Stimulated activated CD4-positive, alpha-beta T cell treated with anti-CD3 and anti-CD28 coated beads, TNF-alpha, amount 100 ng/mL, for 4 hours (primary cell): ENCODE results near the gene SLC9C2.
"Not testable (repeated sequence)": the region's sequence is repeated elsewhere in the genome, so short reads cannot be mapped to it uniquely, and the experiment has no call there.

Experiments used
- DNase-seq, 3 experiments: peaks; one replicate each; pipeline ENCODE4 v3.0.0-alpha.2; 2020; ENCODE audit warnings: low read depth in 3 of 3

SLC9C2 gene

DNA sequence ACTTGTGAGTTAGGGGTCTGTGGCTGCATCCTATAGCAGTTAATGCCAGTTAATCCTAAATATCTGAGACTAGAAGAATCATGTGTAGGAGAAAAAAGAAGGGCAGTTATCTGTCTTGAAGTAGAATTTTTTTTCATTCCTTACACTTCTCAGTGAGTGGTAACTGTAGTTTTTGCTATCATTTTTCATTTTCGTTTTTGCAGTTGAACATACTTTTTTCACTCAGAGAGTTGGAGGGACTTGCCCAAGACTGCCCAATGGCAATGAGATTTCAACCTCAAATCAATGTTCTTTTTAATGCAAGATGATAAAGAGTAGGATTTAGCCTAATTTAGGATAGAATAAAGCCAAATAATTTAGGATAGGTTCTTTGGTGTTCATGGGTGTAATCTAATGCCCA, 120.2 kb downstream of the SLC9C2 start:
- no peak for DNase-seq

DNA sequence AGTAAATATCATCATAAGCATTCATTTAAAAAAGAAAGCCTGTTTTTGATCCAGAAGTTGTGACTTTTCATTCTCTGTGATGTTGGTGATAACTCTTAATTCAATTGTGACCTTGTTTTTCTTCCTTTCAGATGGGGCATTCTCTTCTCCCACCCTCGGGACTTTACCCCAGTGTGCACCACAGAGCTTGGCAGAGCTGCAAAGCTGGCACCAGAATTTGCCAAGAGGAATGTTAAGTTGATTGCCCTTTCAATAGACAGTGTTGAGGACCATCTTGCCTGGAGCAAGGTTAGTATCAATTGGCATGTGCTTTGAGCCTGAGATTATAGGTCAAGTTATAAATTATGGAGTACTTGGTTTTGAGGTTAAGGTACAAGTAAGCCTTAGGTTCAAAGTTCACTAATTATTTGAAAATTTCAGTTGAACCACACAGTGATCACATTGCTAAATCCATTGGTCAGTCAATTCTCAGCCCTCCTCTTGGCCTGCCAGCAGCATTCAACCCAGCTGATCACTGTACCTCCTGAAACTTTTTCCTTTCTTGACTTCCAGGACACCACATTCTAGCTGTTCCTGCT, 121.6 kb downstream of the SLC9C2 start:
- DNase-seq: no peak

DNA sequence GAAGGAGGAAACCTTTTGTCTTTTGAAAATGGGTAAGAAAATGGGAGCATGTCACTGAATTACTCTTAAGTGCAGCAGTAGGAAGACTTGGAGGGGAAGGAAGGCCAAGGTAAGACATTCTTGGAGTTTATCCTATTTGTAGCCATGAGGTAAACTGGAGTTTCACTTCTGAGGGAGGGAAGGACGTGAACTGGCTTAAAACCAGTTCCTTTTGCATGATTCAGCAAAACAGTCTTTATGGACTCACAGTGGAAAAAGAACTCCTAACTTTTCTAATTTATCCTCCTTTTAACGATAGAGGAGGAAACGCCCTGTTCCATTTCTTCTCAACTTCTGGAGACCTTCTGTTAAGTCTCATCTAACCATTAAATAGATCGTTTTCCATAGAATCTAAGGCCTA, 123.2 kb downstream of the SLC9C2 start:
- no peak for DNase-seq

DNA sequence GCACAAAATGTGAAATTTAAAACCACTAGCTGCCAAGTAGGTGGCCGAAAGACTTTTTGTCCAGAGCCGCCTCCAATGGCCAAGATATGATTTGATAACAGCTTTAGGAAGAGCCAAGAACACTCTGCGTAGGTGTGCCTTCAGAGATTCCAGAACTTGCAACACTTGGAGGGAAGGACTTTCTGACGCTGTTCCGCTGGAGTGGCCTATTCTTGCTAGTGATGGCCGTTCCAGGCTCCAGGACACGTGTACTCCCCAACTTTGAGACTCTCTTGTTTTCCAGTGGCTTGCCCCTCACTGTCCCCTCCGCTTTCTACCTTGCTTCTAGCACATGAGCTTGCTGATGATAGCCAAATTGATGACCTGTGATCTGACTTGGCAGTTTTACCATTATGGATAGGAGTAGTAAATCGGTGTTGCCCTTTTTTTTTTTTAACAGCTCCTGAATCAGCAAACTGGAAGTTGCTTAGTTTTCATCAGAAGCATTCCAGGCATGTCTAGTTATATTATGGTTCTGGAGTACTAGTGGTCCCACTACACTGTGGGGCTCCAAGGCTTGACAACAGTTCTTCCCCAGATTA, 124.7 kb downstream of the SLC9C2 start:
- DNase-seq: no peak

DNA sequence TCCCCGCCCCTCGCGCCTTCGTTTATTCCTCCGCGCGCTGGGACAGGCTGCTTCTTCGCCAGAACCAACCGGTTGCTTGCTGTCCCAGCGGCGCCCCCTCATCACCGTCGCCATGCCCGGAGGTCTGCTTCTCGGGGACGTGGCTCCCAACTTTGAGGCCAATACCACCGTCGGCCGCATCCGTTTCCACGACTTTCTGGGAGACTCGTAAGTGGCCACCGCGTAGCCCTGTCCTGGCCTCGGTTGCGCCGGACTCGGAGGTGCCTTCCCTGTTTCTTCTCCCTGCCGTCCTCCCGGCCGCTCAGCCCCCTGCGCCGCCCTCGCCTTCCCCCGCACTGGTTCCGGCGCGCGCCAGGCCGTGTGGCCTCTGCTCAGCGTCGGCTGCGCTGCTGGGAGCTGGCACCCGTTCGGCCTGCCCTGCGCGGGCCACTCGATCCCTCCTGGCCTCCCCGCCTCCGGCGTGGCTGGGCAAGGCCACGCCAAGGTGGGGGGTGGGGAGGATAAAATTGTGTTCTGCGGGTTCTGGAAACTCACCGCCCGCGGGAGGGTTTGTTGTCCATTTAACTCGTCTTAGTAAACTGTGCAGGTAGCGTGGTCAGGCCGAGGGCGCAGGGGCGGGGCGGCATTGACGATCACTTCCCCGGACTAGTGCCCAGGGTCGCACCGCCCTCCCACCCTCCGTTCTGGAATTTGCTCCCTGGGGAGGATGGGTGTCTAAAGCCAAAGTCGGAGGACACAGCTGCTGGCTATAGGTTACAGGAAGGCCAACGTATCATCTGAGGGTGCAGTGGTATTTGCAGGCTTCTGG, 125.4 kb downstream of the SLC9C2 start, which contains the start of gene PRDX6:
Gene PRDX6 (plus strand): TSS at position 50 of the 808 bp plus-strand sequence. CDS start 63 bp downstream, at position 113.
- peak in 2 of 3 experiments; percentile 70 to 75 for DNase-seq

DNA sequence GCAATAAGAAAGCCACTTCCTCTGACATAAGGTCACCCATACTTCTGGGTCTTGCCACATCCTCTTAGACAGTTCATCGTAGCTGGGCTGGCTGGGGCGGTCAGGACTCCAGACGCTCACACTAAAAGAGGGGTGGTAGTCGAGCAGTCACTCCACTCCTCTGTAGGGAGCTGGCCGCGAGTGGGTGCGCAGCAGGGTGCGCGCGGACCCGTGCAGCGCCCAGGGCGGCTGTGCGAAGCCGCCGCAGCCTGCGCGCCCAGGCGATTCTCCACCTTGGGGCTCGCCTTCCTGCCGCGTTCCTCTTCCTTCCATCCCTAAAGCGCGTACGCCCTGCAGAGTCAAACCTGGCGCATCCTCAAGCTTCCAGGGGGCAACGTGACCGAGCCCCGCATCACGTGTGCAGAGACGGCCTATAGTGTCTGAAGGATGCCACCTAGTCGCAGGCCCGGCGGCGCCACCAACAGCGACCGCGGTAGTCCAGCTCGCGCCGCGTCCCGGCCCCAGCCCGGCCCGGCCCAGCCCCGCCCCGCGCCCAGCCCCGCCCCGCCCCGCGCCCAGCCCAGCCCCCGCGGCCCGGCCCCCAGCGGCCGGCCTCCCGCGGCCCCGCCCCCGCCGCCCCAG, 126.1 kb downstream of the SLC9C2 start:
- DNase-seq: peak in 2 of 3 experiments; percentile 40 to 77

DNA sequence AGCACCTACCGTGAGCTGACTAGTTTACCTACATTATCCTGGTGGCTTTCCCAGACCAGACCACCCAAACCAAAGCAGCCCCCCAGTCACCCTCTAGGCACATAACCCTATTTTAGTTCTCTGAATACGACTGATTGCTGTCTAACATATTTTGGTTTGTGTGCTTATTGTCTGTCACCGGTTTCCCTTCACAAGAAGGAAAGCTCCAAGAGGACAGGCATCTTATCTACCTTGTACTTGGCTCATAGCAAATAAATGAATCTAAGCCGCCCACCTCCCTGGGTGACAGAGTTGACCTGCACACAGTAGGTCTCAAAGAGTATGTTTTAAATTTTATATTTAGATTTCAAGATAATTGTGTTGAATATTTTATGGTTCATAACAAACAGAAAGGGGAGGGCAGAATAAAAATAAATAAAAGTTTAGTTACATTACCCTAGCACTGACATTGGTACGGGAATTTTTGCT, 126.6 kb downstream of the SLC9C2 start:
- no peak for DNase-seq

DNA sequence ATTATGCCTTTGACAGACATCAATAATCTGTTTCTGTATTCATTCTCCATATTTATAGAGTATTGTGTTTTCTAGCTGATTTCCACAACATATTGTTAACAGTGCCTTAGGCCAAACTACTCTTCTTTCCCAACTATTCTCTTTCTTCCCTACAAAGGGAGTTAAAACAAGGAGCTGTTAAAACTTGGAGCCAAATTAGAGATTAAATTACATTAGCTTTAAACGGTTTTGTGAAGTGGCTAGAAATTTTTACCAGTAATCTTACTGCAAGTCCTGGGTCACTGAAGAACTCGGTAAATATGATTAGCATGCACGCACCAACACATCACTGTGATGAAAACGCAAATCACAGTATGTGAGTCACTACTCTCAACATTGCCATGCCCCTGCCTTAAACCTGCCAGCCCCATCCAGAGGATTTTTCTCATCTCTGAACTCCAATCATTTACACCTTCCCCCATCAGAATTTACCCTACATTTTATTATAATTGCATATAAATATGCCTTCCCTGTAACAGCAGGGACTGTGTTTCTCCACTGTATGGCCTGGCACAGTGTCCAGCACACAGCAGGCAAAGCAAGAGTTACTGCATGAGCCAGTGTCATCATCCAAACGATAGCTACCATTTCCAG, 127.2 kb downstream of the SLC9C2 start:
- DNase-seq: no peak

DNA sequence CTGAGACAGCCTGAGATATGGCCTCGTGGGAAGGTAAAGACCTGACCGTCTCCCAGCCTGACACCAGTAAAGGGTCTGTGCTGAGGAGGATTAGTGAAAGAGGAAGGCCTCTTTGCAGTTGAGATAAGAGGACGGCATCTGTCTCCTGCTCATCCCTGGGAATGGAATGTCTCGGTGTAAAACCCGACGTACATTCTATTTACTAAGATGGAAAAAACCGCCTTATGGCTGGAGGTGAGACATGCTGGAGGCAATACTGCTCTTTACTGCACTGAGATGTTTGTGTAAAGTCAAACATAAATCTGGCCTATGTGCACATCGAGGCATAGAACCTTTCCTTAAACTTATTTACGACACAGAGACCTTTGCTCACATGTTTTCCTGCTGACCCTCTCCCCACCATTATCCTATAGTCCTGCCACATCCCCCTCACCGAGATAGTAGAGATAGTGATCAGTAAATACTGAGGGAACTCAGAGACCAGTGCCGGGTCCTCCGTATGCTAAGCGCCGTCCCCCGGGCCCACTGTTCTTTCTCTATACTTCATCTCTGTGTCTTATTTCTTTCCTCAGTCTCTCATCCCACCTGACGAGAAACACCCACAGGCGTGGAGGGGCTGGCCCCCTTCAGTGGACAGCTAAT, 128.0 kb downstream of the SLC9C2 start:
- not testable (repeated sequence) for DNase-seq

DNA sequence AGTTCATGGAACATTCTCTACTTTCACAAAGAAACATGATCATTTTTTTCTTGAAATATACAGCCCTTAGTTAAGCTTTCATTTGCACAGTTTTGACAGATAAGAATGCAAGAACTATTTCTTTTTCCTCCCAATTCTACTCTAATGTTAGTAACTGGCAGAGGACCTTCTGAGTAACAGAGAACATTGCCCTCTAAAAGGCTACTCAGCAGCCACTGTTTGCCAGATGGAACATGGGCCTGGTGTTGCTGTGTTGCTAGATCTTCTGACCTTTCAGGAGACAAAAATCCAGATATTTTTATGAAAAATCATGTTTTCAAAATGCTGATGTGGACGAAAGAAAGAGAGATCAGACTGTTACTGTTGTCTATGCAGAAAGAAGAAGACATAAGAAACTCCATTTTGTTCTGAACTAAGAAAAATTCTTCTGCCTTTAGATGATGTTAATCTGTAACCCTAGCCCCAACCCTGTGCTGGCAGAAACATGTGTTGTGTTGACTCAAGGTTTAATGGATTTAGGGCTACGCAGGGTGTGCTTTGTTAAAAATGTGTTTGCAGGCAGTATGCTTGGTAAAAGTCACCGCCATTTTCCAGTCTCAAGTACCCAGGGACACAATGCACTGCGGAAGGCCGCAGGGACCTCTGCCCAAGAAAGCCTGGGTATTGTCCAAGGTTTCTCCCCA, 128.6 kb downstream of the SLC9C2 start:
- DNase-seq: no peak

DNA sequence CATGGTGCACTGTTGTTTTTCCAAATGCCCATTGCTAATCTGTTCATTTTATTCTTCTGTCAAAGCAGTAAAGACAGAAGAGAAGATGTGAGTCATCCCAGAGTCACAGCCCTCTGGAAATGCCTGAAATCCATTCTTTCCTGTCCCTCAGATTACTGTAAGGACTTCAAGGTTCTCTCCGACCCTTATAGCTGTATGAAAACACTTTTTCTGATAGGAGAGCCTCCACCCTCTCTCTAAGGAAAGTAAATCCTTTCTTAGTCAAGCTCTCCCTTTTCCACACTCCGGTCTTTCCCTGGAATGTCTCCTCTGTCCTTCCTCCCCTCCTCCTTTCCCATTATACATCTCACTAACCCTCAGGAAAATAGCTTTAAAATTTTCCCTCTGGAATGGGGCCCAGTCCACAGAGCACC, 129.3 kb downstream of the SLC9C2 start:
- DNase-seq: no peak

DNA sequence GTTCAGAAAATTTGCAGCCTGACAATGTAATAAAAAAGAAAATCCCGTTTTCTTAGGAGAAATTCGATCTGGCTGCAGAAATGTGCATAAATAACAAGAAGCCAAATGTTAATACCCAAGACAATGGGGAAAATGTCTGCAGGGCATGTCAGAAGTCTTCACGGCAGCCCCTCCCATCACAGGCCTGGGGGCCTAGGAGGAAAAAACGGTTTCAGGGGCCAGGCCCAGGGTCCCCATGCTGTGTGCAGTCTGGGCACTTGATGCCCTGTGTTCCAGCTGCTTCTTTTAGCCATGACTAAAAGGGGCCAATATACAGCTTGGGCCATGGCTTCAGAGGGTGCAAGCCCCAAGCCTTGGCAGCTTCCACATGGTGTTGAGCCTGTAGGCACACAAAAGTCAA, 132.3 kb downstream of the SLC9C2 start:
- no peak for DNase-seq

DNA sequence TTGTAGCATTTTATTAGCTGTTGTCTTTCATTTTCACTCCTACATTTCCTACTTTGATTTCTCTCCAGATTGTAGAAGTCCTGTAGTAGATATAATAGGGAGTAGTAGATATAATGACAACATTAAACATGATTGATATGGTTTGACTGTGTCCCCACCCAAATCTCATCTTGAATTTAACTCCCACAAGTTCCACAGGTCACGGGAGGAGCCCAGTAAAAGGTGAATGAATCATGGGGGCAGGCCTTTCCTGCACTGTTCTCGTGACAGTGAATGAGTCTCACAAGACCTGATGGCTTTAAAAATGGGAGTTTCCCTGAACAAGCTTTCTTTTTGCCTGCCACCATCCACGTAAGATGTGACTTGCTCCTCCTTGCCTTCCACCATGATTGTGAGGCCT, 133.2 kb downstream of the SLC9C2 start:
- DNase-seq: no peak

DNA sequence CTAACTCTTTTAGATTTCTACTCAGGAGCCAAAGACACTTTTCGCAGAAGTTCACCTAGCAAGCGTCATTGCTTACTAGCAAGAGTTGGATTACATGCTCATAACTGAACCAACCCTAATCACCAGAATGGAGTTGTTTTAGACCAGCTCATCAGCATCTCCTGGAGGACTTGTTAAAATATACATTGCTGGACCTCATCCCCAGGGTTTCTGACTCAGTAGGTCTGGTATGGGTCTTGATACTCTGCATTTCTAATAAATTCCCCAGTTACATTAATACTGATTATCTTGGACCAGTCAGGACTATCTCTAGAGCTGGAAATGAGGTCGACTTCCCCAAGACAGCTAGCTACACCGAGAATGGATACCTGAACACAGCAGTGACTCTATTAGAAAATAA, 135.4 kb downstream of the SLC9C2 start:
- no peak for DNase-seq

DNA sequence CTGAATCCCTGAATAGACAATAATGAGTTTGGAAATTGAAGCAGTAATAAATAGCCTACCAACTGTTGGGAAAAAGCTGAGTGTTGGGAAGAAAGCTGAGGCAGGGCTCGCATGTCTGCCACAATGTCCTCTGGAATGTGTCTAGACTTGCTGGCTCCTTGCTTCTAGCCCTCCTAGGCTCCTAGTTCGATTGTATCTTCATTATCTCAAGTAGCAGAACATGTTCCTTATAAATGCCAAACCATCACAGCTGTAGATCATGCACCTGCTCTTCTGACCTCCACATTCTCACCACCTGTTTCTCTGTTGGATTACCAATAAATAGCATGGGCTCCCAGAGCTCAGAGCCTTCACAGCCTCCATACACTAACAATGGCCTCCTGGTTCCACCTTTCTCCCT, 138.7 kb downstream of the SLC9C2 start:
- not testable (repeated sequence) for DNase-seq

DNA sequence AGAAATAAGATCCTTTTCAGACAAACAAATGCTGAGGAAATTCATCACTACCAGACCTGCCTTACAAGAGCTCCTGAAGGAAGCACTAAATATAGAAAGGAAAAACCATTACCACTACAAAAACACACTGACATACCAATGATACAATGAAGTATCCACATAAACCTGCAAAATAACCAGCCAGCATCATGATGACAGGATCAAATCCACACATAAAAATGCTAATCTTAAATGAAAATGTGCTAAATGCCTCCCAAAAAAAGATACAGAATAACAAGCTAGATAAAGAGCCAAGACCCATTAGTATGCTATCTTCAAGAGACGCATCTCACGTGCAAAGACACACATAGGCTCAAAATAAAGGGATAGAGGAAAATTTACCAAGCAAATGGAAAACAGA, 140.2 kb downstream of the SLC9C2 start:
- DNase-seq: not testable (repeated sequence)

DNA sequence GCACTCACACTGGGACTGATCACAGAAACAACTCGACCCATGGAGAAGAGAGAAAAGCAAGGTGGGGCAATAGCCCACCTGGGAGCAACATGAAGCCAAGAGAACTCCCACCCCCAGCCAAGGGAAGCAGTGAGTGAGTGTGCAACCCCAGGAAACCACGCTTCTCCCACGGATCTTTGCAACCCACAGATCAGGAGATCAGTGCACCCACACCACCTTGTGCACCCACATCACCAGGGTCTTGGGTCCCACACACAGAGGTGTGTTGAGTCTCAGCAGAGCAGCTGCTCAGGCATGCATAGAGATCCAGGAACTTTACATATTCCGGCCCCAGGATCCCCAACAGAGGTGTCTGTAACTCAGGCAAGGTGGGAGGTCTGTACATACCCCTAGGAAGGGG, 143.0 kb downstream of the SLC9C2 start:
- no peak for DNase-seq

DNA sequence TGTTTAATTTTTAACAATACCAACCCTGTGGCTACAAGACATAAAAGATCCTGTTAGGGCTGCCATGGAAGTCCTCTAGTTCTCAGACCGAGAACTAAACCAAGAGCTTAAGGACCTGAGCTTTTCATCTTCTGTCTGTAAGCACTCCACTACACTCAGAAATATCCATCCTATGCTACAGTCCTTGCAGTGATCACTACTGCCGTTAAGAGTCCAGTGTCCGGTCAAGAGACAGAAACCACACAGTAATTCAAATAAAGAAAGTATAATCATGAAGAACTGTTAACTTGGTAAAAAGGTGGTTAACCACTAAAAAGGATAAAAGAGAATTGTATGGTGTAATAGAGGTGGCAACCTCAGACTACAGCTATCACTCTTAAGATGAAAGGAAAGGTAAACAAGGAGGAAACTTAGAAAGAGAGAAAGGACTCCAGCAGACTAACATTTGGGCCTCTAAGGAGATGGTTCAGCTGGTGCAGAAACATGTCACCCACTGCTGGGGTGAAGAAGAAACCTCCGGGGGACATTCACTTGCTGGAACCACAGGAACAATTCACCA, 147.8 kb downstream of the SLC9C2 start:
- no peak for DNase-seq

DNA sequence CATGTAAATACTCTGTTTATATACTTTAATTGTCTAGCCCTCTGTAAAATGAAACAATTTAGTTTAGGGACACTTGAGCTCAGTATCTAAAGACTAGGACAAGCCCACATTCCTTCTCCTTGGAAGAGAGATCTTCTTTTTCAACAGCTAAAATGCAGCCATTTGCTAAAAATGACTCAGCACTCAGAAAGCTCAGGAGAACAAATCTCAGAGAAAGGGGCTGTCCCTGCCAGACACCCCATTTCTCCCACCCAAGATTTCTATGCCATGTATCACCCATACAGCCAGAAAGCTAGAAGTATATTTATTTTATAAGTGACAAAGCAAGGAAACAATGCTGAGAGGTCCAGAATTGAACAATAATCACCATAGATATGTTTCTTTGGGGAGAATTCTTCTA, 148.9 kb downstream of the SLC9C2 start:
- DNase-seq: no peak

DNA sequence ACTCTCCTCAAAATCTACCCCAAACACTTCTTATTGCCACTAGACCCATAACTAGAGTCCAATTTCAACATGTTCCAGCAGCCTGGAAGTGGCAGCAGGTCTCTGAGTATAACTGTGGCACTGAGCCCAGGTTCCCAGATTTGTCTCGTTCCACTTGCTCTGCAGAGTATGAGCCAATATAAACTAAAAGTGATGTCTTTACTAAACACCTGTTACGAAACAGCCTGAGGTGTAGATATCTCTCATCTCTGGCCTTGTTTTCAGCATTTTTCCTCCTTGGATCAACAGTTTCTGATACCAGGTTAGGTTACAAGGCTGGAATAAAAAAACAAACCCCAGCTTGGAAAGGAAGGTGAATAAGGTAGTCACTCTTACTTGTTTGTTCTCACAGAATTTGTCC, 150.9 kb downstream of the SLC9C2 start:
- no peak for DNase-seq
